ENCODE data around the gene CRAT. TPM values are rescaled to one million over a fixed set of nuclear protein-coding genes. Genes with fewer than 3 reads are reported as not detected.

CRAT gene
- total RNA-seq, 1 experiment from 2014 or later = 7.1 TPM

GRCh38 chr9:129059796-129060785, 50.5 kb downstream of the CRAT start:
- Mint-ChIP-seq H3K4me1 (ENCODE audit: low read depth, unreplicated experiment) (no peaks in the 10 kb centered on the region), H3K4me3 (ENCODE audit: low read depth, unreplicated experiment) (no peak overlapping the region), H3K9me3 (ENCODE audit: low read depth, unreplicated experiment) (no peaks in the 10 kb centered on the region), H3K36me3 (ENCODE audit: insufficient read depth, unreplicated experiment) (peaks cover 4% of the 10 kb centered on the region), H3K27me3 (ENCODE audit: unreplicated experiment) (no peaks in the 10 kb centered on the region), H3K27ac (ENCODE audit: unreplicated experiment) (no peak overlapping the region)
- DNase-seq = no peak
- intact Hi-C loops (cut with micrococcal nuclease; ENCODE audit: unreplicated experiment) = no loop called here
- no TSS peak for BruUV-seq (replicated peaks)
- CTCF ChIA-PET = no interaction called here
- TF ChIP-seq, protein P1, sequence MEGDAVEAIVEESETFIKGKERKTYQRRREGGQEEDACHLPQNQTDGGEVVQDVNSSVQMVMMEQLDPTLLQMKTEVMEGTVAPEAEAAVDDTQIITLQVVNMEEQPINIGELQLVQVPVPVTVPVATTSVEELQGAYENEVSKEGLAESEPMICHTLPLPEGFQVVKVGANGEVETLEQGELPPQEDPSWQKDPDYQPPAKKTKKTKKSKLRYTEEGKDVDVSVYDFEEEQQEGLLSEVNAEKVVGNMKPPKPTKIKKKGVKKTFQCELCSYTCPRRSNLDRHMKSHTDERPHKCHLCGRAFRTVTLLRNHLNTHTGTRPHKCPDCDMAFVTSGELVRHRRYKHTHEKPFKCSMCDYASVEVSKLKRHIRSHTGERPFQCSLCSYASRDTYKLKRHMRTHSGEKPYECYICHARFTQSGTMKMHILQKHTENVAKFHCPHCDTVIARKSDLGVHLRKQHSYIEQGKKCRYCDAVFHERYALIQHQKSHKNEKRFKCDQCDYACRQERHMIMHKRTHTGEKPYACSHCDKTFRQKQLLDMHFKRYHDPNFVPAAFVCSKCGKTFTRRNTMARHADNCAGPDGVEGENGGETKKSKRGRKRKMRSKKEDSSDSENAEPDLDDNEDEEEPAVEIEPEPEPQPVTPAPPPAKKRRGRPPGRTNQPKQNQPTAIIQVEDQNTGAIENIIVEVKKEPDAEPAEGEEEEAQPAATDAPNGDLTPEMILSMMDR (IDR thresholded peaks at IDR 0.05; ENCODE audit: unreplicated experiment) = no peak

DNA sequence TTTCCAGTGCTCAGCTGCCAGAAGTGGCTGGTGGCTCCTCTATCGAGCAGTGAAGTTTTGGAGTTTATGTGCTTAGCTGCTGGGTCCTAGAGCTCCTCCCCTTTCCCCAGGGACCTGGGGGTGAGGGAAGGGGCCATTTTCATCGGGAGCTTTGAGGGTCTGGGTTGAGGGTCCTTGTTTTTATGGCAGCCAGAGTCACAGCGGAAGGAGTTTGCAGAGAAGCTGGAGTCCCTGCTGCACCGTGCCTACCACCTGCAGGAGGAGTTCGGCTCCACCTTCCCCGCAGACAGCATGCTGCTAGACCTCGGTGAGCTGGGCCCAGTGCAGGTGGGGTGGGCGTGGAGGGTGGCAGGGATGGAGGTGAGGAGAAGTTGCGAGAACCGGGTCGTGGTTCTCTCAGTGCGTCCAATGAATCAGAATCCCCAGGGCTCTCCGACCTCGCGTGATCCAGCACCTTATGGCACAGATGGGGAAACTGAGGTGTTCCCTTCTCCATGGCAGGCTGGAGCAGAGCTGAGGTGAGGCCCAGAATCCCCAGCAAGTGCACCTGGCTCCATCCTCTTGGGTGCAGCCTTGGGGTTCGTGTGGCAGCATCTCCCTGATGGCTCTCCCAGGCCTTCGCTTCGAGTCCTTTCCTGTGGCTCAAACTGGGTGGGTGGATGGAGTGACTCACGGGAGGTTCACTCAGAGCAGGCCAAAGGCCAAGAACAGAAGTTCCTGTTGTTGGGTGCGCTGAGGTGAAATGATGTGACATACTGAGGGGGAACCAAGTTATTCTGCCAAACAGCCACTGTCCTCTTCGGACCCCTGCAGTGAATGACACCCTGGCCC, 51.4 kb downstream of the CRAT start:
- intact Hi-C loops (cut with micrococcal nuclease; ENCODE audit: unreplicated experiment) = no loop called here
- DNase-seq = no peak
- TF ChIP-seq, protein P1 (IDR thresholded peaks at IDR 0.05; ENCODE audit: unreplicated experiment) = no peak
- Mint-ChIP-seq H3K27me3 (ENCODE audit: unreplicated experiment) (no peaks in the 10 kb centered on the region), H3K4me1 (ENCODE audit: low read depth, unreplicated experiment) (no peaks in the 10 kb centered on the region), H3K36me3 (ENCODE audit: insufficient read depth, unreplicated experiment) (peaks cover 4% of the 10 kb centered on the region), H3K9me3 (ENCODE audit: low read depth, unreplicated experiment) (no peaks in the 10 kb centered on the region), H3K27ac (ENCODE audit: unreplicated experiment) (no peak overlapping the region), H3K4me3 (ENCODE audit: low read depth, unreplicated experiment) (no peak overlapping the region)
- CTCF ChIA-PET = no interaction called here
- no TSS peak for BruUV-seq (replicated peaks)

- TF ChIP-seq, protein P1 (IDR thresholded peaks at IDR 0.05; ENCODE audit: unreplicated experiment) = no peak
- no peak for DNase-seq
- intact Hi-C loops (cut with micrococcal nuclease; ENCODE audit: unreplicated experiment) = no loop called here
- BruUV-seq (replicated peaks) = TSS peak; percentile 26
- H3K4me1 Mint-ChIP-seq (ENCODE audit: low read depth, unreplicated experiment) = no peaks in the 10 kb centered on the region
- no peaks in the 10 kb centered on the region for H3K27me3 Mint-ChIP-seq (ENCODE audit: unreplicated experiment)
- CTCF ChIA-PET = no interaction called here
- H3K27ac Mint-ChIP-seq (ENCODE audit: unreplicated experiment) = no peak overlapping the region
- no peak overlapping the region for H3K4me3 Mint-ChIP-seq (ENCODE audit: low read depth, unreplicated experiment)
- no peaks in the 10 kb centered on the region for H3K9me3 Mint-ChIP-seq (ENCODE audit: low read depth, unreplicated experiment)
- H3K36me3 Mint-ChIP-seq (ENCODE audit: insufficient read depth, unreplicated experiment) = peaks cover 9% of the 10 kb centered on the region
These were observed 56.3 kb downstream of the CRAT start for GRCh38 chr9:129054163-129054851.

DNA sequence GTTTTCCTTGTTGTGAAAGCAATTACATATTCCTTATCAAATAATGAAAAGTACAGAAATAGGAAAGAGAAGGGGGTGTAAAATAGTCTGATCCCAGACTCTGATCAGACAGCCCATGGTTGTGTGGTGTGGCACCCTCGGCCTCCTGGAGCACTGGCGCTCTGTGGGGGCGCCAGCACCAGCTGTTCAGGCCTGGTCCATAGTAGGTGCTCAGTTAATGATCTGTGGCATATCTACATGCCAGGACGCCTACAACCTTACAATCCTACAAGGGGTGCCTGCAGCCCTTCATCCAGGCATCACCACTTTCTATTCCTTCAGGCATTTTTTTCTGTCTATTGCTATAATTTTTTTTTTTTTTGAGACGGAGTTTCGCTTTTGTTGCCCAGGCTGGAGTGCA, 57.6 kb downstream of the CRAT start:
- CTCF ChIA-PET = interaction anchor here (0.9 to 1.0 kb wide), 2 partner anchors 17 to 25 kb away, joined by 4 to 5 read pairs; partner anchors contain the start of genes MIGA2 and SH3GLB2
- Mint-ChIP-seq H3K4me1 (ENCODE audit: low read depth, unreplicated experiment) (no peaks in the 10 kb centered on the region), H3K9me3 (ENCODE audit: low read depth, unreplicated experiment) (no peaks in the 10 kb centered on the region), H3K4me3 (ENCODE audit: low read depth, unreplicated experiment) (peak overlapping the region; percentile 26), H3K27ac (ENCODE audit: unreplicated experiment) (peak overlapping the region; percentile 94), H3K27me3 (ENCODE audit: unreplicated experiment) (no peaks in the 10 kb centered on the region), H3K36me3 (ENCODE audit: insufficient read depth, unreplicated experiment) (peaks cover 6% of the 10 kb centered on the region)
- intact Hi-C loops (cut with micrococcal nuclease; ENCODE audit: unreplicated experiment) = no loop called here
- no TSS peak for BruUV-seq (replicated peaks)
- DNase-seq = no peak
- TF ChIP-seq, protein P1 (IDR thresholded peaks at IDR 0.05; ENCODE audit: unreplicated experiment) = no peak
